GM12872 (cell line): ENCODE results near the gene MYBPH.

ENCODE experiments used
- CTCF ChIP-seq: IDR thresholded peaks from 3 replicates; pipeline ENCODE4 v1.5.1; 2011; ENCODE audit warnings: low read depth, mild to moderate bottlenecking, low read length, moderate library complexity; ENCODE audit not compliant: insufficient read depth

The MYBPH gene

GRCh38 chr1:203153989-203154821 lies 21.4 kb downstream of the MYBPH start:
- no peak for TF ChIP-seq CTCF

- TF ChIP-seq CTCF = no peak
These were observed 22.3 kb downstream of the MYBPH start for GRCh38 chr1:203153051-203153988.

- no peak for TF ChIP-seq CTCF
These were observed 23.2 kb downstream of the MYBPH start for GRCh38 chr1:203152158-203153034.

GRCh38 chr1:203151362-203152157 lies 24.1 kb downstream of the MYBPH start:
- no peak for TF ChIP-seq CTCF

GRCh38 chr1:203150511-203151297 lies 24.9 kb downstream of the MYBPH start:
- no peak for TF ChIP-seq CTCF

- no peak for TF ChIP-seq CTCF
These were observed 26.3 kb downstream of the MYBPH start for GRCh38 chr1:203149188-203149840.
